GM20000 (cell line): ENCODE data around the gene GNAL.

ENCODE experiments used
- DNase-seq: peaks from one replicate; pipeline ENCODE4 v3.0.0; 2012; ENCODE audit warnings: low spot score
- TF ChIP-seq, protein P1 (sequence below): IDR thresholded peaks from 2 replicates; pipeline ENCODE4 v1.5.1; 2012; ENCODE audit warnings: mild to moderate bottlenecking, control low read depth; ENCODE audit errors: extremely low read depth, missing control alignments

GNAL gene

DNA sequence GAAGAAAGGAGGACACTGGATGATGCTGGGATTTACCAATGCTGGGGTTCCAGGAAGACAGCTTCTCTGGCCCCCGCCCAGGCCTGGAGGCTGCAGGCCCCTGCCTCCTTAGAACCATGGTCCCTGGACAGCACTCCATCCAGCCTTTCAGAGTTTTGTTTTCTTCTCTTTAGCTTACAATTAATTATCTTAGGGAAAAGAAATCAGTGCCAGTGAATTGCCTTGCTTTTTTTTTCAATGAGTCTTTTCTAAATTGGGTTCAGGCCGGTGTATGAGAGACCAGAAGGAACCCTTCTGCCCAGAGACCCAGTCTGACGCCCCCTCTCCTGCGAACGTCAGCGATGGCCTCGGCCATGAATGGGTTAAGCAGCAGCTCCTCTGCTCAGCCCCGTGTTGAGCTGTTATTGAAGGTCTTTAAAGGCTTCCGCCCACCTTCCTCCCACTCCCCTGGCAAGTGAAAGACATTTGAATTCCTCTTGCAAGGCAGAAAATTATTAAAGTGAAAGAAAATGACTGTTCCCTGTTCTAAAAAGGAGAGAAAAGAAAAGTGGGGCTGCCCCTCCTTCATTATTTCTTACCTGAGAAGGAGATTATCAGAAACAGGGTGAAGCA is 96.5 kb downstream of the GNAL start:
- TF ChIP-seq, protein P1, sequence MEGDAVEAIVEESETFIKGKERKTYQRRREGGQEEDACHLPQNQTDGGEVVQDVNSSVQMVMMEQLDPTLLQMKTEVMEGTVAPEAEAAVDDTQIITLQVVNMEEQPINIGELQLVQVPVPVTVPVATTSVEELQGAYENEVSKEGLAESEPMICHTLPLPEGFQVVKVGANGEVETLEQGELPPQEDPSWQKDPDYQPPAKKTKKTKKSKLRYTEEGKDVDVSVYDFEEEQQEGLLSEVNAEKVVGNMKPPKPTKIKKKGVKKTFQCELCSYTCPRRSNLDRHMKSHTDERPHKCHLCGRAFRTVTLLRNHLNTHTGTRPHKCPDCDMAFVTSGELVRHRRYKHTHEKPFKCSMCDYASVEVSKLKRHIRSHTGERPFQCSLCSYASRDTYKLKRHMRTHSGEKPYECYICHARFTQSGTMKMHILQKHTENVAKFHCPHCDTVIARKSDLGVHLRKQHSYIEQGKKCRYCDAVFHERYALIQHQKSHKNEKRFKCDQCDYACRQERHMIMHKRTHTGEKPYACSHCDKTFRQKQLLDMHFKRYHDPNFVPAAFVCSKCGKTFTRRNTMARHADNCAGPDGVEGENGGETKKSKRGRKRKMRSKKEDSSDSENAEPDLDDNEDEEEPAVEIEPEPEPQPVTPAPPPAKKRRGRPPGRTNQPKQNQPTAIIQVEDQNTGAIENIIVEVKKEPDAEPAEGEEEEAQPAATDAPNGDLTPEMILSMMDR = no peak

DNA sequence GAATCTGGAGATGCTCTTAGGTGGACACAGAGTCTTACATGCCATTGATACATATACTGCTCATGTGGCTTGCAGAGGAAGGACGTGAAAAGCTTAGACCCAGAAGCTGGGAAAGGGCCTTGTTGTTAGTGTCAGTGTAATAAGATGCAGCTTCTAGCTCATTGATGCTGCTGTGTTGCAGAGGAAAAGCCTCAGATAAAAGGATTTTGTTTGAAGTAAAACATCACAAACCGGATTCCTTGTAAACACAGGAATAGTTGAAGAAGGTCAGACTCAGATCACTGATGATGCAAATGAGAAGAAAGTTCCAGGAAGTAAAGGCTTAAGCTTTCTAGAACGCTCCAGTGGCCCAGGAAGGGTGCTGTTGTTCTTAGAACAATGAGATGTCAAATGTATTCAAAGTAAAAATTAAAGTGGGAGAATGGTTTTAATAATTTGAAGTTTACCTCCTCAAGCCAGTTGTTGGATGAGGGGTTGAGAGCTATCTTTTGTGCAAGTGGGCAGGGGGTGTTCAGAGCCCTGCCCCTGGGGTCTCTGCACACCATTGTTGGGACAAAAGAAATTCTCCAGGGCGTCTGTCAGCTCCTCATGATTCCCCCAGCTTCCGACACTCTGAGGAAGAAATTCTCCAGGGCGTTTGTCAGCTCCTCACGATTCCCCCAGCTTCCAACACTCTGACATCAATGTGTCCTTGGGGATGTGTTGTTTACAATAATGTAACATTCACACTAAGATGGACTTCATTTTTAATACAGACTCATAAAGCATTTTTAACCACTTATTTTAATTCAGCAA is 100.8 kb downstream of the GNAL start:
- TF ChIP-seq, protein P1 = no peak
- DNase-seq = no peak

More for the DNA sequence above, 96.5 kb downstream of the GNAL start:
- no peak for DNase-seq

DNA sequence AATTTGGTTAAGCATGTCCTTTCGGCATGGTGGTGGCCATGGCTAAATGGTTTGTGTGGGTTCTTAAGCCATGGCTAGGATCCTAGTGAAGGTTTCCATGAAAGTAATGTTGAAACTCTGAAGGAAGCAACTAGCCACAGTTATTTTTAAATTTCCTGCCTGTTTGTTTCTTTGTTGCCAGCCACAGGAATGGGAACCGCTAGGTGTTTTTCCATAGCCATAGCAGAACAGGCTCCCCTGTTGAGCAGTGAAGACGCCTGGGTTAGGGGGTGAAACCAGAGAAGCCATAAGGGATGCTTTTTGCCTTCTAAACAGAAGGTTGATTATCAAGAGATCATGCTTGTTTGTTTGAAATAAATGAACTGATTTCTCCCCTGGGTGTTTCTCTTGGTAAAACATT is 102.1 kb downstream of the GNAL start:
- TF ChIP-seq, protein P1 = no peak
- DNase-seq = no peak

- TF ChIP-seq, protein P1 = no peak
- DNase-seq = no peak
Observed at GRCh38 chr18:11792632-11793031, 103.6 kb downstream of the GNAL start.

GRCh38 chr18:11794195-11794594 is 105.1 kb downstream of the GNAL start:
- DNase-seq = no peak
- TF ChIP-seq, protein P1 = no peak

DNA sequence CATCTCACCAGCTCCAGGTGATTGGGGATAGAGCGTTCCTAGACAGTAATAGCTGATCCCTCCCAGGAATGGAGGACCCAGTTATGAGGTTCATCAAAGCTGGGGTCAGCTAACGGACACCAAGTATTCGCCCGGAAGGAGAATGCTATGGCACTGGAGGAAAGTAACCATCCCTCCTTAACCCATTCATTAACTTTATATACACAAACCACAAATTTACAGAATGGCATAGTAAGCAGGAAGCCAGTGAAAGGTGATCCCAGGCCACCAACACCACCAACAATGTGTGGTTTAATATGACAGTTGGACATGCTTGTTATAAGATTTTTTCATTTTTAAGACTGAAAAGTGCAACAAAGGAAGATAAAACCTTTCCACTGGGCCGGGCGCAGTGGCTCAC is 106.9 kb downstream of the GNAL start:
- TF ChIP-seq, protein P1 = no peak

GRCh38 chr18:11798271-11798670 is 109.2 kb downstream of the GNAL start:
- no peak for DNase-seq
- TF ChIP-seq, protein P1 = no peak

More for the DNA sequence above, 106.9 kb downstream of the GNAL start:
- no peak for DNase-seq
